Measurements from ENCODE around the gene CCDC110. TPM values are rescaled to one million over a fixed set of nuclear protein-coding genes. Genes with fewer than 3 reads are reported as not detected.

The CCDC110 gene
- total and polyA plus RNA-seq, 2 of the 13 experiments (the other 11 are each of a cell fraction or from before 2014, with no cell fraction given): not detected

- TF ChIP-seq PRDM10 (CRISPR knock-in tag; IDR thresholded peaks at IDR 0.05; ENCODE audit: low read depth) (0 out of 2 replicates have a peak, but pooled peaks have one; percentile 12), ZNF337 (CRISPR knock-in tag; IDR thresholded peaks at IDR 0.05; ENCODE audit: borderline replicate concordance, low read depth) (no peak; the same call in 1 of the 2 replicates), ZNF850 (CRISPR knock-in tag; conservative IDR thresholded peaks at IDR 0.05) (peak; percentile 14; the same call in 1 of the 2 replicates), MTF2 (CRISPR knock-in tag; IDR thresholded peaks at IDR 0.05; ENCODE audit: borderline replicate concordance) (0 out of 2 replicates have a peak, but pooled peaks have one; percentile 25), TFAP4 (IDR thresholded peaks at IDR 0.05; ENCODE audit: borderline replicate concordance, low read depth) (peak; percentile 41; the same call in 1 of the 2 replicates), ZNF737 (CRISPR knock-in tag; IDR thresholded peaks at IDR 0.05; ENCODE audit: borderline replicate concordance) (no peak), NCOA2 (CRISPR knock-in tag; IDR thresholded peaks at IDR 0.05) (peak; percentile 34; the same call in 1 of the 2 replicates), PAX8 (CRISPR knock-in tag; IDR thresholded peaks at IDR 0.05; ENCODE audit: borderline replicate concordance) (0 out of 2 replicates have a peak, but pooled peaks have one; percentile 22), ZFP82 (CRISPR knock-in tag; IDR thresholded peaks at IDR 0.05; ENCODE audit: borderline replicate concordance) (peak; percentile 40)
These were observed 74.7 kb downstream of the CCDC110 start, which contains the start of gene ANKRD37 (continued) for GRCh38 chr4:185396724-185397385.
